ENCODE measurements around the gene ACADSB. TPM values are rescaled to one million over a fixed set of nuclear protein-coding genes. Genes with fewer than 3 reads are reported as not detected.

ACADSB gene
- total RNA-seq, 1 donor from 2014 or later, result 22.7 TPM

DNA sequence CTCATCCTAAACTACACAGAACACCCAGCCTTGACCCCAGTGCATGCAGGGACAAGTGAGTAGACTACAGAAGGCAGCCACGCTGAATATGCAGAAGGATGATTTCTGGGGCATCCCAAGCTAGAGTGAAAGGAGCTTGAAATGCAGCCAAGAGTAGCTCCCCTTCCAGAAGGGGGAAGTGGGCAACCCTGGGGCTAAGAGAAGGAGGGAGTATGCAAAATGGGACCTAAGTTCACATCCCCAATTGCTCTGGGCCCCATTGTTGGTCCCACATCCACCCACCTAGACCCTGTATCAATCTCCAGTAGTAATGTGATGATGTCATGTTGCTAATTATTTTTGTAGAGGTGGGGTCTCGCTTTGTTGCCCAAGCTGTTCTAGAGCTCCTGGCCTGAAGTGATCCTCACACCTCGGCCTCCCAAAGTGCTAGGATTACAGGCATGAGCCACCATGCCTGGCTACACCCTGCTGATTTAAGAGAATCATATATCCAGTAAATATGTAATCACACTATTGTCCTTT is 34.2 kb upstream of the ACADSB start:
- Mint-ChIP-seq H3K27me3 (peaks cover 7% of the 10 kb centered on the region), H3K36me3 (ENCODE audit: low read depth) (no peaks in the 10 kb centered on the region), H3K27ac (no peak overlapping the region), H3K4me1 (no peaks in the 10 kb centered on the region), H3K4me3 (no peak overlapping the region), H3K9me3 (no peaks in the 10 kb centered on the region)
- ChIA-PET POLR2A (interaction anchor here (0.5 kb wide), 1 partner anchor 169 kb away, joined by 4 read pairs; no protein-coding TSS in a partner anchor), CTCF (no interaction called here)
- no peak for ATAC-seq (ENCODE audit: low read depth)
- TF ChIP-seq, protein P1, sequence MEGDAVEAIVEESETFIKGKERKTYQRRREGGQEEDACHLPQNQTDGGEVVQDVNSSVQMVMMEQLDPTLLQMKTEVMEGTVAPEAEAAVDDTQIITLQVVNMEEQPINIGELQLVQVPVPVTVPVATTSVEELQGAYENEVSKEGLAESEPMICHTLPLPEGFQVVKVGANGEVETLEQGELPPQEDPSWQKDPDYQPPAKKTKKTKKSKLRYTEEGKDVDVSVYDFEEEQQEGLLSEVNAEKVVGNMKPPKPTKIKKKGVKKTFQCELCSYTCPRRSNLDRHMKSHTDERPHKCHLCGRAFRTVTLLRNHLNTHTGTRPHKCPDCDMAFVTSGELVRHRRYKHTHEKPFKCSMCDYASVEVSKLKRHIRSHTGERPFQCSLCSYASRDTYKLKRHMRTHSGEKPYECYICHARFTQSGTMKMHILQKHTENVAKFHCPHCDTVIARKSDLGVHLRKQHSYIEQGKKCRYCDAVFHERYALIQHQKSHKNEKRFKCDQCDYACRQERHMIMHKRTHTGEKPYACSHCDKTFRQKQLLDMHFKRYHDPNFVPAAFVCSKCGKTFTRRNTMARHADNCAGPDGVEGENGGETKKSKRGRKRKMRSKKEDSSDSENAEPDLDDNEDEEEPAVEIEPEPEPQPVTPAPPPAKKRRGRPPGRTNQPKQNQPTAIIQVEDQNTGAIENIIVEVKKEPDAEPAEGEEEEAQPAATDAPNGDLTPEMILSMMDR (IDR thresholded peaks at IDR 0.05), result no peak
- DNase-seq, result no peak
- intact Hi-C loops (cut with micrococcal nuclease), result no loop called here

DNA sequence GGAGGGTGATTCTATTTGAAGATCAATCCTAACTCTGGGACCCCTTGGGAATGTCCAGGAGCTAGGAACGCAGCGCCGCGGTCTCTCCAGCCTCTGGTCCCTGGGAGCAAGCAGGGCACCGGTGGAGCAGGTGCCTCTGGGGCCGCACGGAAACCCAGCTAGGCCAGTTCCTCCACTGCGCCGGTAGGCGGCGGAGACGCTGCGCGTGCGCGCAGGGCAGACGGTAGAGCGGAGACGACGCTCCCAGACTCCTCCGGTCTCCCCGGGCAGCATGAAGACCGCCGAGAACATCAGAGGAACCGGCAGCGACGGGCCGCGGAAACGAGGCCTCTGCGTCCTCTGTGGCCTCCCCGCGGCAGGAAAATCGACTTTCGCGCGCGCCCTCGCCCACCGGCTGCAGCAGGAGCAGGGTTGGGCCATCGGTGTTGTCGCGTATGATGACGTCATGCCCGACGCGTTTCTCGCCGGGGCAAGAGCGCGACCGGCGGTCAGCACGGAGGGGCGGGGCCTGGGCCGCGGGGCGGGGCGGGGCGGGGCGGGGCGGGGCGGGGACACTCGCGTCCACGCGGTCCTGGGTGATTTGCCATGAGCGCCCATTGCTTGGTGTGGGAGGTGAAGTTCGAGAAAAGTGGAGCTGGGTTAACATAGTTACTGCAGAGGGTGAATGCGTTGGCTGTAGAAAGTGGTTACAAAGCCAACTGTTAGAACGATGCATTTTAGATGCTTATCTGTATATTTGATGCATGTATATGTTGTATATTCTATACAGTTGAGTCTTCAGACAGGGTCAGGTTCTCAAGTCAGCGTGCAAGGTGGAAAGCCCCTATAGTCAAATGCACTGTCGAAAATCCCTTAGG is 28.4 kb upstream of the ACADSB start, which contains the start of gene PSTK:
Gene PSTK (plus strand): TSS at position 193 of the 857 bp plus-strand sequence. CDS start 79 bp downstream, at position 272.
- ATAC-seq (ENCODE audit: low read depth) (peak; percentile 96), DNase-seq (peak; percentile 84)
- intact Hi-C loops (cut with micrococcal nuclease), result loop anchor here (1.0 kb wide), 5 partner anchors 26 to 605 kb away; partner anchors contain the start of genes BUB3, C10orf88, FAM24B and IKZF5
- CTCF ChIA-PET, result interaction anchor here (0.9 kb wide), 1 partner anchor 26 kb away, joined by 3 read pairs; the partner anchor contains the start of gene C10orf88
- peak within 1 kb of the TSS; percentile 96 for H3K27ac Mint-ChIP-seq
- peak within 1 kb of the TSS; percentile 93 for H3K4me3 Mint-ChIP-seq
- TF ChIP-seq, protein P1 (IDR thresholded peaks at IDR 0.05), result no peak
- peaks cover 6% of the 10 kb centered on the region for H3K36me3 Mint-ChIP-seq (ENCODE audit: low read depth)
- H3K9me3 Mint-ChIP-seq, result no peaks in the 10 kb centered on the region
- peaks cover 7% of the 10 kb centered on the region for H3K27me3 Mint-ChIP-seq
- POLR2A ChIA-PET, result interaction anchor here (0.6 to 4.1 kb wide), 6 partner anchors 9 to 174 kb away, joined by 3 to 43 read pairs (median 7); partner anchors contain the start of genes ACADSB, BUB3, C10orf88 and IKZF5
- H3K4me1 Mint-ChIP-seq, result peaks cover 18% of the 10 kb centered on the region

DNA sequence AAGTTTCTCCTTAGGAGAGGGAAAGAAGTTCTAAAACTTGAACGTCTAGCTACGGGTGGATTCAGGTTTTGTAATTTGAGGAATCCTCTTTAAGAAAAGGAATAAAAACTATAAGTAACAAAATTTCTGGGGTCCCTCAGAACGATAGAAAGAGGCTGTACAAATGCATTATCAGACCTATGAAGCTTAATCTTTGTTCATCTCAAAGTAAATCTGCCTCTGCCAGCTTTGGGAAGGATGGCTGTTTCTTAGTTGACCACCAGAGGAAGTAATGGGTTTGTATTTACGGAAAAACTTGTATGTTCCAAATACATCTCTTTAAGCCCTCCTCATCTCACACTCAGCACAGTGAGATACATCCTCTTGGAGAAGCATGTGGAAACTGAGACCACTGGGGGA is 27.7 kb upstream of the ACADSB start:
- POLR2A ChIA-PET, result interaction anchor here (1.4 to 4.1 kb wide), 3 partner anchors 27 to 173 kb away, joined by 8 to 43 read pairs (median 16); partner anchors contain the start of genes ACADSB, BUB3, C10orf88 and IKZF5
- Mint-ChIP-seq H3K4me1 (peaks cover 18% of the 10 kb centered on the region), H3K27ac (peak overlapping the region; percentile 96), H3K4me3 (peak overlapping the region; percentile 93), H3K27me3 (peaks cover 3% of the 10 kb centered on the region), H3K36me3 (ENCODE audit: low read depth) (peaks cover 6% of the 10 kb centered on the region), H3K9me3 (no peaks in the 10 kb centered on the region)
- TF ChIP-seq, protein P1 (IDR thresholded peaks at IDR 0.05), result no peak
- DNase-seq (no peak), ATAC-seq (ENCODE audit: low read depth) (no peak)
- intact Hi-C loops (cut with micrococcal nuclease), result no loop called here
- CTCF ChIA-PET, result no interaction called here

GRCh38 chr10:122983898-122984297 is 24.9 kb upstream of the ACADSB start:
- ATAC-seq (ENCODE audit: low read depth) (no peak), DNase-seq (no peak)
- ChIA-PET CTCF (no interaction called here), POLR2A (interaction anchor here (2.6 kb wide), 1 partner anchor 25 kb away, joined by 10 read pairs; the partner anchor contains the start of genes ACADSB and IKZF5)
- Mint-ChIP-seq H3K4me1 (peaks cover 18% of the 10 kb centered on the region), H3K27me3 (no peaks in the 10 kb centered on the region), H3K4me3 (no peak overlapping the region), H3K36me3 (ENCODE audit: low read depth) (peaks cover 18% of the 10 kb centered on the region), H3K9me3 (no peaks in the 10 kb centered on the region), H3K27ac (no peak overlapping the region)
- TF ChIP-seq, protein P1 (IDR thresholded peaks at IDR 0.05), result no peak
- intact Hi-C loops (cut with micrococcal nuclease), result no loop called here

DNA sequence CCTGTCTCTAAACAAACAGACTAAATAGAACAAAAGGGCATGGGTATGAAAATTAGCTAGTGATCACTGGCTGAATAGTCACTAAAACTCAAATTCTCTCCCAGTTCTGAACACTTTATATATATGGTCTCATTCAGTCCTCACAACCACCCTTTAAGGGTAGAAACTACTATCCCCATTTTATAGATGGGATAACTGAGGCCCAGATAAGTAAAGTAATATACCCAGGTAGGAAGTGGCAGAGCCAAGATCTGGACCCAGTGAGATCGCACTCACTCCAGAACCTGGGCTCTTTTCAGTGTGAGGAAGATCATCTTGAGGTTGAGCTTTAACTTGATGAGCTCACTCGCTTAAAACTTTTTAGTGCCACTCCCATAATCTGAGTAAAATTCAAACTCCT is 24.1 kb upstream of the ACADSB start:
- ChIA-PET CTCF (no interaction called here), POLR2A (interaction anchor here (2.6 kb wide), 1 partner anchor 24 kb away, joined by 10 read pairs; the partner anchor contains the start of genes ACADSB and IKZF5)
- Mint-ChIP-seq H3K4me3 (no peak overlapping the region), H3K27ac (no peak overlapping the region), H3K4me1 (peaks cover 18% of the 10 kb centered on the region), H3K27me3 (no peaks in the 10 kb centered on the region), H3K9me3 (no peaks in the 10 kb centered on the region), H3K36me3 (ENCODE audit: low read depth) (peaks cover 18% of the 10 kb centered on the region)
- intact Hi-C loops (cut with micrococcal nuclease), result no loop called here
- ATAC-seq (ENCODE audit: low read depth), result no peak
- TF ChIP-seq, protein P1 (IDR thresholded peaks at IDR 0.05), result no peak
- DNase-seq, result no peak

All from activated B cell treated with CpG ODN at 0.5 μM for 24 hours (primary cell).